CD4-positive, alpha-beta T cell (primary cell): ENCODE measurements around the gene EHMT2. TPM values are rescaled to one million over a fixed set of nuclear protein-coding genes. Genes with fewer than 3 reads are reported as not detected.

Experiments used
- ATAC-seq: fragments of 200-7000 bp; cut with Tn5 transposase; one replicate; pipeline ENCODE4 v1.10.0; 2022; ENCODE audit warnings: mild to moderate bottlenecking; ENCODE audit not compliant: poor library complexity
- CTCF ChIA-PET: fragments of 350-600 bp; sonication (Branson Sonifier 250); formaldehyde crosslinking; loops from one replicate; lab custom pipeline; 2021; ENCODE audit warnings: antibody characterized with exemption, inconsistent platforms; lab: Charles Lee
- POLR2A ChIA-PET: fragments of 350-600 bp; sonication (Branson Sonifier 250); formaldehyde crosslinking; loops from one replicate; lab custom pipeline; 2021; ENCODE audit warnings: antibody characterized with exemption, inconsistent platforms; lab: Charles Lee
- DNase-seq, 14 experiments: peaks; one replicate each; pipeline ENCODE4 v3.0.0-alpha.2; 2013 to 2020; ENCODE audit warnings: mixed read lengths in 2 of 14
- H3K27ac ChIP-seq, 2 donors: one replicate each; pipeline versions ENCODE4 v1.5.1 to v1.7.0; 2013; ENCODE audit warnings: low read length in 2 of 2, low read depth in 1 of 2, mild to moderate bottlenecking in 1 of 2
- H3K27me3 ChIP-seq, 2 experiments: 1 replicate in 1 of 2; 2 replicates in 1 of 2; pipeline versions ENCODE4 v1.6.1 to v1.7.0; 2013; ENCODE audit warnings: low read length in 2 of 2, control low read depth in 1 of 2, mild to moderate bottlenecking in 1 of 2, moderate library complexity in 1 of 2; ENCODE audit not compliant: insufficient read depth in 2 of 2, control insufficient read depth in 1 of 2
- H3K36me3 ChIP-seq: one replicate; pipeline ENCODE4 v1.6.1; 2013; ENCODE audit warnings: low read length, control low read depth; ENCODE audit not compliant: insufficient read depth
- H3K4me1 ChIP-seq: one replicate; pipeline ENCODE4 v1.6.1; 2013; ENCODE audit warnings: low read length, control low read depth; ENCODE audit not compliant: insufficient read depth
- H3K4me3 ChIP-seq: one replicate; pipeline ENCODE4 v1.5.1; 2013; ENCODE audit warnings: mild to moderate bottlenecking, low read length, moderate library complexity
- H3K9me3 ChIP-seq, 2 experiments: 1 replicate in 1 of 2; 2 replicates in 1 of 2; pipeline versions ENCODE4 v1.6.1 to v1.7.0; 2013; ENCODE audit warnings: low read length in 2 of 2, mild to moderate bottlenecking in 2 of 2, control low read depth in 1 of 2, moderate library complexity in 1 of 2; ENCODE audit not compliant: control insufficient read depth in 1 of 2, insufficient read depth in 1 of 2
- H3K27ac Mint-ChIP-seq: one replicate; pipeline ENCODE4 v1.8.0; 2020; ENCODE audit warnings: mixed read lengths
- H3K27me3 Mint-ChIP-seq: one replicate; pipeline ENCODE4 v1.8.0; 2021; ENCODE audit warnings: mixed read lengths
- H3K36me3 Mint-ChIP-seq: one replicate; pipeline ENCODE4 v1.8.0; 2021; ENCODE audit warnings: low read depth, mixed read lengths
- H3K4me1 Mint-ChIP-seq: one replicate; pipeline ENCODE4 v1.8.0; 2021; ENCODE audit warnings: low read depth, mixed read lengths
- H3K4me3 Mint-ChIP-seq: one replicate; pipeline ENCODE4 v1.8.0; 2020; ENCODE audit warnings: mild to moderate bottlenecking, mixed read lengths
- H3K9me3 Mint-ChIP-seq: one replicate; pipeline ENCODE4 v1.8.0; 2020; ENCODE audit warnings: mixed read lengths
- intact Hi-C, 2 experiments: fragments of 100-400 bp; cut with DNase I in 1 of 2; cut with micrococcal nuclease in 1 of 2; formaldehyde crosslinking; loops; one replicate each; pipeline versions ENCODE4 v1.15.1 to v1.9.0; 2023 to 2025; cut with DNase I, micrococcal nuclease
- polyA plus RNA-seq, 2 donors: library from polyadenylated mRNA; unstranded; fragments of 120-200 nt; gene quantifications; one replicate each; pipeline ENCODE4 v1.2.1, GENCODE V29; 2013
- total RNA-seq, 174 experiments: library from RNA in 2 of 174; stranded (reverse) in 2 of 174; gene quantifications; one replicate each; pipeline ENCODE4 v1.2.3 and lab custom pipeline; 2021 to 2026
- TF ChIP-seq, protein P1 (sequence below): fragments of 200-600 bp; IDR thresholded peaks from one replicate; pipeline ENCODE4 v1.8.0; 2022; ENCODE audit warnings: antibody characterized with exemption, mild to moderate bottlenecking

EHMT2 gene
- total RNA-seq (10 to 100 TPM; 36.3 to 36.6 TPM), total RNA-seq (lab: John Stamatoyannopoulos, UW) (10.1 to 119 (median 86.7) reads per million in 172 experiments)
- polyA plus RNA-seq (2013, experiment 1 of 2) = 42.7 TPM
- polyA plus RNA-seq (2013, experiment 2 of 2) = 53.5 TPM

GRCh38 chr6:31897612-31898382 is at the start of gene EHMT2:
TSS of gene EHMT2 (minus strand) at chr6:31897698. CDS start at chr6:31897677, 21 bp downstream.
- intact Hi-C loops = loop anchor here (2.0 to 5.0 kb wide), 6 partner anchors 35 to 350 kb away; partner anchors contain the start of genes NELFE (in 2 of the 2), SKIC2 (in 2 of the 2), ATP6V1G2 (in 1 of the 2) and GPSM3 (in 1 of the 2)
- peaks cover 46% of the 10 kb centered on the region for H3K36me3 Mint-ChIP-seq
- peak; percentile 53 for ATAC-seq

DNA sequence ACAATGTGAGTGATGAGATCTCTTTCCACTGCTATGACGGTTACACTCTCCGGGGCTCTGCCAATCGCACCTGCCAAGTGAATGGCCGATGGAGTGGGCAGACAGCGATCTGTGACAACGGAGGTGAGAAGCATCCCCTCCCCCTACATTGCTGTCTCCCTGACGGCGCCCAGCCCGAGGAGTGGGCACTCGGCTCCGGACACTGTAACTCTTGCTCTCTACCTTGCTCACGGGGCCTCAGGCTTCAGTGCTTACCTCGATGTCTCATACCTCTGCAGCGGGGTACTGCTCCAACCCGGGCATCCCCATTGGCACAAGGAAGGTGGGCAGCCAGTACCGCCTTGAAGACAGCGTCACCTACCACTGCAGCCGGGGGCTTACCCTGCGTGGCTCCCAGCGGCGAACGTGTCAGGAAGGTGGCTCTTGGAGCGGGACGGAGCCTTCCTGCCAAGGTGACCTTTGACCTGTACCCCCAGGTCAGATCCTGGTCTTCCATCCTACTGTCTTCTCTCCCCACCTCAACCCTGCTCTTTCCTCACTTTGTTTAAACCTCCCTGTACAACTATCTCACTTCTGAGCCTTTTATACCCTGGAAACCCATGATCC is 49.7 kb upstream of the EHMT2 start:
- Mint-ChIP-seq H3K4me3 (no peak overlapping the region), H3K27me3 (peaks cover 11% of the 10 kb centered on the region), H3K9me3 (no peaks in the 10 kb centered on the region), H3K4me1 (no peaks in the 10 kb centered on the region), H3K27ac (no peak overlapping the region), H3K36me3 (peaks cover 8% of the 10 kb centered on the region)
- DNase-seq (no peak), ATAC-seq (no peak)
- TF ChIP-seq, protein P1, sequence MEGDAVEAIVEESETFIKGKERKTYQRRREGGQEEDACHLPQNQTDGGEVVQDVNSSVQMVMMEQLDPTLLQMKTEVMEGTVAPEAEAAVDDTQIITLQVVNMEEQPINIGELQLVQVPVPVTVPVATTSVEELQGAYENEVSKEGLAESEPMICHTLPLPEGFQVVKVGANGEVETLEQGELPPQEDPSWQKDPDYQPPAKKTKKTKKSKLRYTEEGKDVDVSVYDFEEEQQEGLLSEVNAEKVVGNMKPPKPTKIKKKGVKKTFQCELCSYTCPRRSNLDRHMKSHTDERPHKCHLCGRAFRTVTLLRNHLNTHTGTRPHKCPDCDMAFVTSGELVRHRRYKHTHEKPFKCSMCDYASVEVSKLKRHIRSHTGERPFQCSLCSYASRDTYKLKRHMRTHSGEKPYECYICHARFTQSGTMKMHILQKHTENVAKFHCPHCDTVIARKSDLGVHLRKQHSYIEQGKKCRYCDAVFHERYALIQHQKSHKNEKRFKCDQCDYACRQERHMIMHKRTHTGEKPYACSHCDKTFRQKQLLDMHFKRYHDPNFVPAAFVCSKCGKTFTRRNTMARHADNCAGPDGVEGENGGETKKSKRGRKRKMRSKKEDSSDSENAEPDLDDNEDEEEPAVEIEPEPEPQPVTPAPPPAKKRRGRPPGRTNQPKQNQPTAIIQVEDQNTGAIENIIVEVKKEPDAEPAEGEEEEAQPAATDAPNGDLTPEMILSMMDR = no peak
- ChIA-PET CTCF (no interaction called here), POLR2A (no interaction called here)
- H3K27me3 ChIP-seq = peaks cover 4 to 14% of the 10 kb centered on the region in 2 experiments
- H3K4me1 ChIP-seq = no peaks in the 10 kb centered on the region
- no peak overlapping the region for H3K27ac ChIP-seq
- H3K4me3 ChIP-seq = no peak overlapping the region
- intact Hi-C loops = no loop called here
- H3K36me3 ChIP-seq = peaks cover 11% of the 10 kb centered on the region
- no peaks in the 10 kb centered on the region for H3K9me3 ChIP-seq

More at GRCh38 chr6:31897612-31898382, at the start of gene EHMT2:
- H3K4me3 Mint-ChIP-seq = peak within 1 kb of the TSS; percentile 98
- H3K27me3 ChIP-seq = no peaks in the 10 kb centered on the region
- H3K27me3 Mint-ChIP-seq = no peaks in the 10 kb centered on the region
- peak within 1 kb of the TSS; percentile 82 to 89 for H3K27ac ChIP-seq
- POLR2A ChIA-PET = interaction anchor here (0.6 to 2.7 kb wide), 22 partner anchors 33 to 1074 kb away, joined by 3 to 21 read pairs (median 4); partner anchors contain the start of genes ABHD16A, BAG6, DDX39B and DXO
- H3K9me3 ChIP-seq = no peaks in the 10 kb centered on the region
- peaks cover 16% of the 10 kb centered on the region for H3K36me3 ChIP-seq
- peaks cover 43% of the 10 kb centered on the region for H3K4me1 Mint-ChIP-seq
- peak within 1 kb of the TSS; percentile 99 for H3K4me3 ChIP-seq
- CTCF ChIA-PET = interaction anchor here (0.7 to 1.3 kb wide), 4 partner anchors 9 to 74 kb away, joined by 3 to 4 read pairs (median 4); partner anchors contain the start of gene DXO
- TF ChIP-seq, protein P1 = no peak
- H3K27ac Mint-ChIP-seq = peak within 1 kb of the TSS; percentile 98
- peaks cover 48% of the 10 kb centered on the region for H3K4me1 ChIP-seq
- no peaks in the 10 kb centered on the region for H3K9me3 Mint-ChIP-seq
- DNase-seq = peak; percentile 69 to 94 (median 82)

DNA sequence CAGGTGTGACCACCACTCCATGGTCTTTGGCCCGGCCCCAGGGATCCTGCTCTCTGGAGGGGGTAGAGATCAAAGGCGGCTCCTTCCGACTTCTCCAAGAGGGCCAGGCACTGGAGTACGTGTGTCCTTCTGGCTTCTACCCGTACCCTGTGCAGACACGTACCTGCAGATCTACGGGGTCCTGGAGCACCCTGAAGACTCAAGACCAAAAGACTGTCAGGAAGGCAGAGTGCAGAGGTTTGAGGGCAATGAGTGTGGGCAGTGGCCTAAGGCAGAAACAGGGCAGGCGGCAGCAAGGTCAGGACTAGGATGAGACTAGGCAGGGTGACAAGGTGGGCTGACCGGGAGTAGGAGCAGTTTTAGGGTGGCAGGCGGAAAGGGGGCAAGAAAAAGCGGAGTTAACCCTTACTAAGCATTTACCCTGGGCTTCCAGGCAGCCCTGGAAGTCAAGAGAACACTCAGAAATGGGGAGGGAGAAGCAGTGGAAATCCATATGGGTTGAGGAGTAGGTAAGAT is 48.9 kb upstream of the EHMT2 start:
- Histone ChIP-seq H3K27me3 (peaks cover 4 to 14% of the 10 kb centered on the region in 2 experiments), H3K9me3 (no peaks in the 10 kb centered on the region), H3K36me3 (peaks cover 4% of the 10 kb centered on the region), H3K4me3 (no peak overlapping the region), H3K4me1 (no peaks in the 10 kb centered on the region), H3K27ac (no peak overlapping the region)
- peaks cover 6% of the 10 kb centered on the region for H3K36me3 Mint-ChIP-seq
- POLR2A ChIA-PET = no interaction called here
- no peak for ATAC-seq
- CTCF ChIA-PET = no interaction called here
- no peak overlapping the region for H3K27ac Mint-ChIP-seq
- TF ChIP-seq, protein P1 = no peak
- no peak overlapping the region for H3K4me3 Mint-ChIP-seq
- H3K4me1 Mint-ChIP-seq = no peaks in the 10 kb centered on the region
- peaks cover 11% of the 10 kb centered on the region for H3K27me3 Mint-ChIP-seq
- intact Hi-C loops = no loop called here
- no peaks in the 10 kb centered on the region for H3K9me3 Mint-ChIP-seq
- no peak for DNase-seq
